SHP77 (cell line): ENCODE measurements around the gene PRX.
"Not testable (repeated sequence)": the region's sequence is repeated elsewhere in the genome, so short reads cannot be mapped to it uniquely, and the experiment has no call there.

Experiments used
- DNase-seq, 2 experiments: peaks; one replicate each; lab custom pipeline; 2025; lab: John Stamatoyannopoulos, UW

Gene PRX

GRCh38 chr19:40416918-40417642 lies 3.9 kb upstream of the PRX start:
- DNase-seq: no peak

DNA sequence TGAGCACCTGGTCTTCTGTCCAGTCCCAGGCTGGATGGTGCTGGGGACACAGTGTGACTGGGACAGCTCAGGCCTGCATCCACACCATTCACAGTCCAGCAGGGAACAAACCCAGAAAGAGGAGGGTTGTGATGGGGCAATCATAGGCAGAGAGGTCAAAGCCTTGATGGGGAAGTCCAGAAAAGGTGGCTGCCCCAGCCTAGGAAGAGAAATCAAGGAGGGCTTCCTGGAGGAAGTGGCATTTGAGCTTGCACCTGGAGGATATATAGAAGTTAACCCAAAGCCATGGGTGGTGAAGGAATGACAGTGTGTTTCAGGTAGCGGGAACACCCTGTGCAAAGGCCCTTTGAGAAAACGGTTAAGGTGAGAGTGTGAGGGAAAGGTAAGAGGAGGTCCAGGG lies 2.6 kb upstream of the PRX start:
- DNase-seq: no peak

GRCh38 chr19:40414542-40415535 lies 1.7 kb upstream of the PRX start:
- no peak for DNase-seq

GRCh38 chr19:40412866-40413265 lies 312 bp downstream of the PRX start:
- DNase-seq: no peak

- no peak for DNase-seq
These were observed 1.1 kb downstream of the PRX start for GRCh38 chr19:40411958-40412499.

GRCh38 chr19:40411125-40411842 lies 1.9 kb downstream of the PRX start:
- no peak for DNase-seq

- DNase-seq: no peak
These were observed 3.2 kb downstream of the PRX start for GRCh38 chr19:40410030-40410389.

DNA sequence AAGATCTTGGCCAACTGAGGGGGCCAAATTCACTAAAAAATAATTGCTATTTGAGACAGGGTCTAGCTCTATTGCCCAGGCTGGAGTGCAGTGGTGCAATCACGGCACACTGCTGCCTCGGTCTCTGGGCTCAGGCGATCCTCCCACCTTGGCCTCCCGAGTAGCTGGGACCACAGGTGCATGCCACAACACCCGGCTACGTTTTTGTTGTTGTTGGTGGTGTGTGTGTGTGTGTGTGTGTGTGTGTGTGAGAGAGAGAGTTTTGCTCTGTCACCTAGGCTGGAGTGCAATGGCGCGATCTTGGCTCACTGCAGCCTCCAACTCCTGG lies 4.6 kb downstream of the PRX start:
- not testable (repeated sequence) for DNase-seq

DNA sequence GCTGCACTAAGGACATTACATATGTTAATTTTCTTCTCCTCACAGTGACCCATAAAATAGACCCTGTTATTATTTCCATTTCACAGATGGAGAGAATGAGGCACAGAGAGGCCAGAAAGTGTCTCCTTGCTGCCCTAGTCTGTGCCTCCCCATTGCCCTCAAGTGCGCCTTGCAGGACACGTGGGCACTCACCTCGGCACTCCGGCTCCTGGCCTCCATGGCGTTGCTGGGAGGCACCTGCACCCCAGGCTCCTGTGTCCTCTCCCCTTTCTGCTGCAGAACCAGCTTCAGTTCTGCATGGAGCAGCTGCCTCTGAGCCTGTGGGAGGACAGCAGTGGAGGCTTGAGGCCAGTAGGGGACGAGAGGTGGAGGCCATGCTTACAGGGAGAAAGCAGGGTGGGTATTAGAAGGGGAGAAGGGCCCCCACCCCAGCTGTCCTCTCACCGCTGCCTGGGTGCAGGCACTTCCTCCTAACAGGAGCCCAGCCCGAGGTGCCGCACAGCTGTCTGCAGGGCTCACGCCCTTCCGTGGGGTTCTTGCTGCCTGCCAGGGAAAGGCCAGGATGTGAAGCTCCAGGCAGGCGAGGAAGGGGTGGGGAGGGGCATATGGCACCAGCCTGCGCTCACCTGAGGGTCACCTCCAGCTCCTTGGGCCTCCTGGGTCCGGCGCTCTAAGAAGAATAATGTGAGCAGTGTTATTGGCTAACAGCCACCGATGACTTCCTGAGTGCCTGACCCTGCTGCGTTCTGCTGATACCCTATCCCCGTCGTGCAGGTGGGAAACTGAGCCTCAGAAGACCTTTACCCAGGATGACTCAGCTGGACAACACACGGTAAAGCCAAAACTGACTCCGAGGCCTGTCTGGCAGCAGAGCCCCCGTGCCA lies 5.2 kb downstream of the PRX start:
- no peak for DNase-seq

GRCh38 chr19:40403262-40403984 lies 9.8 kb downstream of the PRX start:
- peak; percentile 89 to 91 for DNase-seq

GRCh38 chr19:40400559-40400958 lies 12.6 kb downstream of the PRX start:
- DNase-seq: no peak

- DNase-seq: no peak
These were observed 14.6 kb downstream of the PRX start for GRCh38 chr19:40398417-40399131.

DNA sequence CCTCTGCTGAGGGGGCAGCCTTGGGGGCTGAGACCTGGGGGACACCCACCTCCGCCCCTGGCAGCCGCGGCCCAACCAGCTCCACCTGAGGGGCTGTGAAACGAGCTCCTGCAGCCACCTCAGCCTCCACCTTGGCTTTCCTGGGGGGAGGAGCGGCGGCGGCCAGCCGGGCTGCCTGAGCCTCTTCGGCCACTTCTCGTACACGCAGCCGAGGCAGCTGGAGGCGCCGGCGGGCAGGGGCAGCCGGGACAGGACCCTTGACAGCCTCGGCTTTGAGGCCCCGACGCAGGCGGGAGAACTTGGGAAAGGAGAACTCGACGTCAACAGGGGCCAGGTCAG lies 15.6 kb downstream of the PRX start:
- no peak for DNase-seq

- DNase-seq: no peak
These were observed 16.2 kb downstream of the PRX start for GRCh38 chr19:40396886-40397567.

GRCh38 chr19:40395956-40396355 lies 17.2 kb downstream of the PRX start:
- no peak for DNase-seq

GRCh38 chr19:40394816-40395210 lies 18.4 kb downstream of the PRX start:
- no peak for DNase-seq

- no peak for DNase-seq
These were observed 19.0 kb downstream of the PRX start for GRCh38 chr19:40393894-40394815.

GRCh38 chr19:40392894-40393517 lies 20.2 kb downstream of the PRX start:
- DNase-seq: peak in 1 of 2 experiments; percentile 44
